Osteoblast (primary cell): ENCODE results near the gene EVI5. TPM values are rescaled to one million over a fixed set of nuclear protein-coding genes. Genes with fewer than 3 reads are reported as not detected.

Source experiments
- DNase-seq: peaks from one replicate; pipeline ENCODE4 v3.0.0; 2011; ENCODE audit warnings: low spot score, mixed read lengths; ENCODE audit not compliant: insufficient read length; ENCODE audit errors: missing footprints
- H2AFZ ChIP-seq: 2 replicates; pipeline ENCODE4 v1.6.0; 2011; ENCODE audit warnings: mild to moderate bottlenecking, low read length
- H3K27ac ChIP-seq: 2 replicates; pipeline ENCODE4 v1.5.1; 2011; ENCODE audit warnings: mild to moderate bottlenecking, low read depth, low read length, moderate library complexity
- H3K27me3 ChIP-seq: 2 replicates; pipeline ENCODE4 v1.6.0; 2012; ENCODE audit warnings: mild to moderate bottlenecking, control low read depth, inconsistent platforms, low read length, moderate library complexity; ENCODE audit not compliant: insufficient read depth
- H3K36me3 ChIP-seq: 2 replicates; pipeline ENCODE4 v1.5.1; 2011; ENCODE audit warnings: mild to moderate bottlenecking, low read length, control low read depth, moderate library complexity; ENCODE audit not compliant: insufficient read depth
- H3K4me1 ChIP-seq: 2 replicates; pipeline ENCODE4 v1.5.1; 2011; ENCODE audit warnings: mild to moderate bottlenecking, low read length, control low read depth, moderate library complexity; ENCODE audit not compliant: insufficient read depth
- H3K4me2 ChIP-seq: 2 replicates; pipeline ENCODE4 v1.6.0; 2011; ENCODE audit warnings: mild to moderate bottlenecking, low read length; ENCODE audit not compliant: insufficient read depth
- H3K4me3 ChIP-seq: fragments of 200-600 bp; sonication (generic); 3 replicates; pipeline ENCODE4 v1.5.1; 2012; ENCODE audit warnings: mild to moderate bottlenecking, low read length, inconsistent platforms; ENCODE audit not compliant: insufficient read depth
- H3K79me2 ChIP-seq: 2 replicates; pipeline ENCODE4 v1.6.0; 2012; ENCODE audit warnings: mild to moderate bottlenecking, low read length, control low read depth, inconsistent platforms; ENCODE audit not compliant: insufficient read depth
- H3K9me3 ChIP-seq: 2 replicates; pipeline ENCODE4 v1.5.1; 2011; ENCODE audit warnings: low read depth, low read length, control low read depth
- H4K20me1 ChIP-seq: 2 replicates; pipeline ENCODE4 v1.6.0; 2012; ENCODE audit warnings: mild to moderate bottlenecking, low read length, control low read depth; ENCODE audit not compliant: insufficient read depth
- CTCF ChIP-seq: IDR thresholded peaks from 2 replicates; pipeline ENCODE4 v1.5.1; 2011; ENCODE audit warnings: mild to moderate bottlenecking, low read depth, low read length, moderate library complexity; ENCODE audit errors: extremely low read depth
- small RNA-seq: library from RNA; depleted of rRNA; stranded (forward); fragments of <200 nt; gene quantifications from one replicate; pipeline ENCODE3, GENCODE V24; 2012
- total RNA-seq: library from RNA; depleted of rRNA; stranded (reverse); fragments of >200 nt; gene quantifications from 2 replicates; pipeline ENCODE4 v1.2.3, GENCODE V29; 2012

EVI5 gene
- total RNA-seq, 1 donor = 51.8 TPM

- no peak overlapping the region for H3K4me2 ChIP-seq
- H3K27ac ChIP-seq = no peak overlapping the region
- TF ChIP-seq CTCF = no peak
- no peaks in the 10 kb centered on the region for H3K9me3 ChIP-seq
- peaks cover 2% of the 10 kb centered on the region for H3K27me3 ChIP-seq
- no peak for DNase-seq
- H2AFZ ChIP-seq = no peak overlapping the region
- H3K4me1 ChIP-seq = no peaks in the 10 kb centered on the region
- no peaks in the 10 kb centered on the region for H3K36me3 ChIP-seq
- H4K20me1 ChIP-seq = no peaks in the 10 kb centered on the region
- no peaks in the 10 kb centered on the region for H3K79me2 ChIP-seq
- no peak overlapping the region for H3K4me3 ChIP-seq
These were observed 325.0 kb downstream of the EVI5 start for GRCh38 chr1:92459871-92460320.

Small RNAs within 50 kb of the gene (small RNA-seq; reads per million reads assigned to genes)
- gene AC104332.2 = not detected
- gene RNU4-59P = not detected

Other genes starting within 250 kb of the EVI5 start
- gene RPL5, start 46.9 kb upstream of the EVI5 start, total RNA-seq = 827 and 962 TPM in 2 replicates
- gene DIPK1A, start 176.4 kb upstream of the EVI5 start, total RNA-seq = 29.0 and 29.8 TPM in 2 replicates